BE2C (cell line): ENCODE measurements around the gene ZSWIM9.

Experiments used
- DNase-seq: peaks from one replicate; pipeline ENCODE4 v3.0.0-alpha.2; 2020
- H3K27me3 ChIP-seq: fragments of 250-450 bp; sonication (Bioruptor Pico); 2 replicates; pipeline ENCODE4 v1.5.1; 2020; ENCODE audit warnings: mild to moderate bottlenecking
- H3K36me3 ChIP-seq: fragments of 250-450 bp; sonication (Bioruptor Pico); 2 replicates; pipeline ENCODE4 v1.5.1; 2020; ENCODE audit warnings: mild to moderate bottlenecking
- H3K4me1 ChIP-seq: fragments of 250-450 bp; sonication (Bioruptor Pico); 2 replicates; pipeline ENCODE4 v1.5.1; 2020
- H3K4me3 ChIP-seq: 2 replicates; pipeline ENCODE4 v1.5.1; 2011; ENCODE audit warnings: low read depth, low read length
- H3K9me3 ChIP-seq: fragments of 250-450 bp; sonication (Bioruptor Pico); 2 replicates; pipeline ENCODE4 v1.5.1; 2020
- CTCF ChIP-seq: IDR thresholded peaks from 2 replicates; pipeline ENCODE4 v1.5.1; 2012; ENCODE audit warnings: mild to moderate bottlenecking, low read depth, low read length

ZSWIM9 gene

DNA sequence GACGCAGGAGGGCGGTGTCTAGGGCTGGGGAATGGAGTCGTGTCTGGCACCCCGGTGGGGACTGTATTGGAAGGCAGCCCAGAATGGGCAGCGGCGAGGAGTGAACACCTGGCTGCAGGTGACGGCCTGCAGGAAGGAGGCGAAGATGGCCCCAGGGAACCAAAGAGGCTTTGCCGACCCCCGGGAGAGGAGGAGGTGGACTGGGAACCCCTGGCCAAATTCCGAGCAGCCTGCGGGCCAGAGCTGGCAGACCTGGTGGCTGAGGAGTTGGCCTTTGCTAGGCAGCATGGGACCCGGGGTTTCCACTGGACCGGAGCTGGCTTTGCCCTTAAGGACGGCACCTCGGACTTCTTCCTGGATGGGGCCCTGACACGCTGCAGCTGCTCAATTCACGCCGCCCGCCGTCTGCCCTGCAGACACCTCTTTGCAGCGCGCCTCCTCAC lies 25.9 kb downstream of the ZSWIM9 start:
- H3K9me3 ChIP-seq = no peaks in the 10 kb centered on the region
- H3K27me3 ChIP-seq = no peaks in the 10 kb centered on the region
- no peak overlapping the region for H3K4me3 ChIP-seq
- no peak for TF ChIP-seq CTCF
- no peaks in the 10 kb centered on the region for H3K4me1 ChIP-seq
- no peak for DNase-seq
- peaks cover 5% of the 10 kb centered on the region for H3K36me3 ChIP-seq

DNA sequence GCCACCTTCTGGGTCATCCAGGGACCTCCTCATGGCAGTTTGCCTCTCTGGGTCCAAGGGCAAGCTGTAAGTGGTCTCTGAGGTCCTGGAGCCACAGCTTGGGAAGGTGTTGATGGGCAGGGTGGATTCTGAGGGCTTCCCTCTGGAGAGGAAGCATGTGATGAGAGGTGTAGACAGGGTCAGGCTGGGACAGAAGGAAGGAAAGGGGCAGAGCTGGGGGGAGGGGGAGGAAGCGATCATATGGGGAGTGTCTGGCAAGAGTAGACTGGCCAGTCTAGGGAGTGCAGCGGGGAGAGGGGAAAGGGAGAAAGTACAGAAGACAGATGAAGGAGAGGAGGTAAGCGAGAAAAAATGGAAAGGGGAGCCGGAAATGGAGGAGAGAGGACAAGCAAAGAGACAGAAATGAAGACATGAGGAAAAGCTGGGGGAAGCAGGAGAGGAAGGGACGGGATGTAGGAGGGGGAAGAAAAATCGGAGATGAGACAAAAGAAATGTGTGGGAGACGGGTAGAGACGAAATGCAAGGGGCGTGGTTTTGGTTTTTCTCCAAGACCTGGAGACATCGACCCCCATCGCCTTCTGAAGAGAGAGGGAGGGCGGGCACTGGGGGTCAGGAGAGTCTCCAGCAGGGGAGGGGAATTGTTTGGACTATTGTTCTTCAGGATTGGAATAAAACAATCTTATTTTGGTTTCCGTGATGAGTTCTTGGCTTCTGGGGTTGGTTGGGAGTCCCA lies 26.6 kb downstream of the ZSWIM9 start:
- Histone ChIP-seq H3K4me3 (no peak overlapping the region), H3K27me3 (no peaks in the 10 kb centered on the region), H3K9me3 (no peaks in the 10 kb centered on the region), H3K36me3 (no peaks in the 10 kb centered on the region), H3K4me1 (no peaks in the 10 kb centered on the region)
- no peak for DNase-seq
- no peak for TF ChIP-seq CTCF

DNA sequence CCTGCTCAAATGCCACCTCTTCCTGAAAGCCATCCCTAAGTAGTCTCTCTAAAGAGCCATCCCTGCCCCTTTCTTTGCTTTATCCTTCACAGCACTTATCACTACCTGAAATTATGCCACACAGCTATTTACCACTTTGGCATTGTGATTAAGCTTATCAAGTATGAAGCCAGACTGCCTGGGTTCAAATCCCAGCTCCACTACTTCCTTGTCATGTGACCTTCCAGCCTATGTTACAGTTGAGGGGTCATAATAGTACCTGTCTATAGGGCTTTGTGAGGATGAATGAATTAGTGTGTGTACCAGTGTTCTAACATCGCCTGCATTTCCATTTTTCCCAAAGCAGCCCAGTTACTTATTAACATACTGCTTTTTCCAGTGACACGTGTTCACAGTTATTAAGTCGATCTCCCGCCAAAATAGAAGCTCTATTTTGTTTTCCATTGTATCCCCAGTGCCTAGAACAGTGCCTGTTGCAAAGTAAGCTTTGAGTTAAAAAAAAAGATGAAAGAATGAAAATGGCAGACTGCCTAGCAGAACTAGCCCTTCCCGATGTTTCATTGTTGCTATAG lies 32.8 kb downstream of the ZSWIM9 start:
- no peak for TF ChIP-seq CTCF
- no peaks in the 10 kb centered on the region for H3K36me3 ChIP-seq
- DNase-seq = no peak

DNA sequence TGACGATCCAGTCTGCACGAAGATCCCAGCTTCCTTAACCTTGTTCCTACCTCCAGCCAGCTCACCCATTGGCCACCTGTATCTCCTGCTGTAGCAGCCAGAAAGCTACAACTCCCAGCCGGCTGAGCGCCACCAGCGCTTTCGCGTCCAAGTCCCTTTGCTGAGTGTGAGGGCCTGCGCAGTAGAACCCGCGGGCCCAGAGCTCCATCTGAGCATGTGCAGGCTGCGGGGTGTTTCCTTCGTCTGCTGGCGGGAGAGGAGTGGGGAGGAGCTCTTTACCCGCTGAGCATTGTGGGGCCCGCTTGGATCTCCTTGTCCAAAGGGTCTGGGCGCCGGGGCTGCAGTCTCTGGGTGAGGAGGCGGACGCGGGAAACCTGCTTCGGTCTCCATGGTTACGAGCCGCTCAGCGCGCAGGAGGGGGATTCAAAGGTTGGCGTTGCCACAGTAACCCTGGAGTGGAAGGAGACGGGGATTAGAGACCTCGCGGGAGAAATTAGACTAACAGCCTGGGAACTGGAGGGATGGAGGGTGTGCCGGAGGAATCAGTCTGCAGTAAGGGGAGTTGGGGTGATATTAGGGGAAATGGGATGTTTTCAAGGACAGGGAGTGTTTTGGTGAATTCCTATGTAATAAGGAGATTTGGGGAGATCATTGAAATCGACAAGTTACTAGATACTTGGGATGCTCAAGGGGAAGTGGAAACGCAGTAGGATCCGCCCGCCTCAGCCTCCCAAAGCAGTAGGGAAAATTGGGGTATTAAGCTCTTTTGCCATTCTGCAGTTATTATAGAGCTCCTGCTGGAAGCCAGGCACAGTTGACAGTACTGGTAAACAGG lies 33.5 kb downstream of the ZSWIM9 start:
- H3K4me3 ChIP-seq = peak overlapping the region; percentile 92
- no peaks in the 10 kb centered on the region for H3K27me3 ChIP-seq
- no peaks in the 10 kb centered on the region for H3K9me3 ChIP-seq
- no peak for TF ChIP-seq CTCF
- DNase-seq = peak; percentile 98
- H3K4me1 ChIP-seq = no peaks in the 10 kb centered on the region
- no peaks in the 10 kb centered on the region for H3K36me3 ChIP-seq

More for the DNA sequence above, 32.8 kb downstream of the ZSWIM9 start:
- H3K27me3 ChIP-seq = no peaks in the 10 kb centered on the region
- no peaks in the 10 kb centered on the region for H3K4me1 ChIP-seq
- H3K4me3 ChIP-seq = peak overlapping the region; percentile 92
- H3K9me3 ChIP-seq = no peaks in the 10 kb centered on the region

GRCh38 chr19:48206397-48207093 lies 36.1 kb downstream of the ZSWIM9 start:
- H3K4me3 ChIP-seq = no peak overlapping the region
- no peaks in the 10 kb centered on the region; the same call in 1 of the 2 replicates for H3K27me3 ChIP-seq
- H3K36me3 ChIP-seq = no peaks in the 10 kb centered on the region
- H3K4me1 ChIP-seq = no peaks in the 10 kb centered on the region
- no peak for TF ChIP-seq CTCF
- no peaks in the 10 kb centered on the region for H3K9me3 ChIP-seq
- DNase-seq = no peak
